AG09319 (cell line): ENCODE data around the gene SHC2.

ENCODE experiments used
- DNase-seq: peaks from one replicate; pipeline ENCODE4 v3.0.0-alpha.2; 2010; ENCODE audit warnings: low read depth; ENCODE audit errors: extremely low read depth
- CTCF ChIP-seq: IDR thresholded peaks from 2 replicates; pipeline ENCODE4 v1.5.1; 2011; ENCODE audit warnings: low read depth, mild to moderate bottlenecking, inconsistent platforms, low read length, moderate library complexity

The SHC2 gene

GRCh38 chr19:379796-380195, 81.0 kb downstream of the SHC2 start:
- TF ChIP-seq CTCF: no peak
- DNase-seq: no peak

GRCh38 chr19:378706-379105, 82.1 kb downstream of the SHC2 start:
- no peak for DNase-seq
- TF ChIP-seq CTCF: no peak

- no peak for DNase-seq
- no peak for TF ChIP-seq CTCF
Observed at GRCh38 chr19:377801-378581, 82.8 kb downstream of the SHC2 start.

- no peak for DNase-seq
- no peak for TF ChIP-seq CTCF
Observed at GRCh38 chr19:376111-376470, 84.7 kb downstream of the SHC2 start.

- no peak for TF ChIP-seq CTCF
- no peak for DNase-seq
Observed at GRCh38 chr19:375395-376110, 85.3 kb downstream of the SHC2 start.

- no peak for DNase-seq
- TF ChIP-seq CTCF: no peak
Observed at GRCh38 chr19:374886-375235, 86.0 kb downstream of the SHC2 start.

GRCh38 chr19:374183-374885, 86.5 kb downstream of the SHC2 start:
- TF ChIP-seq CTCF: no peak
- no peak for DNase-seq
